Measurements from ENCODE around the gene KRTAP4-2.
"Not testable (repeated sequence)": the region's sequence is repeated elsewhere in the genome, so short reads cannot be mapped to it uniquely, and the experiment has no call there.

KRTAP4-2 gene
- total RNA-seq: 0 reads per million in 3 donors

- Histone ChIP-seq H3K4me1 (ENCODE audit: control insufficient read depth, insufficient read depth, low read length, poor library complexity, severe bottlenecking) (no peaks in the 10 kb centered on the region), H3K9me3 (ENCODE audit: control insufficient read depth, low read length) (no peaks in the 10 kb centered on the region), H3K4me3 (ENCODE audit: insufficient read depth, low read depth, low read length, poor library complexity, severe bottlenecking) (no peak within 1 kb of the TSS), H3K36me3 (ENCODE audit: control insufficient read depth, insufficient read depth, low read length) (no peaks in the 10 kb centered on the region), H3K27ac (ENCODE audit: insufficient read depth, low read length, poor library complexity, severe bottlenecking) (no peak within 1 kb of the TSS), H3K27me3 (replicated peaks; ENCODE audit: control insufficient read depth, insufficient read depth, low read length, poor library complexity, severe bottlenecking) (no peaks in the 10 kb centered on the region)
- no peak for DNase-seq
Measured at GRCh38 chr17:41177727-41178271, at the start of gene KRTAP4-2. TSS of gene KRTAP4-2 (minus strand) at chr17:41178221. CDS start at chr17:41178164, 57 bp downstream.

GRCh38 chr17:41226598-41227095 is 48.6 kb upstream of the KRTAP4-2 start, which contains the start of gene KRTAP9-2:
TSS of gene KRTAP9-2 (plus strand) at chr17:41226648. CDS start at chr17:41226655, 7 bp downstream.
- DNase-seq: not testable (repeated sequence)

DNA sequence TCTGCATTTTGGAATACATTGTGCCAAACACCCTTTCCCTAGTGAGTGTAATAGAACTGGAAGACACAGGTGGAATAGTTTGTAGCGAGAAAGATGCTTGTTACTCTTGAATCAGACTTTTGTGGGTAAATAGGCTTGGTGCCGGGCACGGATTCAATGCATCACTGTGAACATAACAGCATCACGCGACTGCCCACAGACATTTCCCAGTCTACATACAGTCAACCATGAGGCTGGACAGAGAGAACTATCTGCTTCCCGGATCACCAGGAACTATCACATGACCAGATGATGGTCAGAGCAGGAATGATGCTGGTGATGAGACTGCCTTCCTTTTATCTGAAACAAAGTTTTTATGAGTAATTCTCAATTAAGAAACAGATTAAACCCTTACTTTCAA is 48.0 kb upstream of the KRTAP4-2 start:
- Histone ChIP-seq H3K9me3 (ENCODE audit: control insufficient read depth, low read length) (no peaks in the 10 kb centered on the region), H3K36me3 (ENCODE audit: control insufficient read depth, insufficient read depth, low read length) (no peaks in the 10 kb centered on the region), H3K27me3 (replicated peaks; ENCODE audit: control insufficient read depth, insufficient read depth, low read length, poor library complexity, severe bottlenecking) (no peaks in the 10 kb centered on the region), H3K4me3 (ENCODE audit: insufficient read depth, low read depth, low read length, poor library complexity, severe bottlenecking) (no peak overlapping the region), H3K4me1 (ENCODE audit: control insufficient read depth, insufficient read depth, low read length, poor library complexity, severe bottlenecking) (no peaks in the 10 kb centered on the region), H3K27ac (ENCODE audit: insufficient read depth, low read length, poor library complexity, severe bottlenecking) (no peak overlapping the region)
- DNase-seq: no peak

More at GRCh38 chr17:41226598-41227095, 48.6 kb upstream of the KRTAP4-2 start, which contains the start of gene KRTAP9-2:
- not testable (repeated sequence) for H3K36me3 ChIP-seq (ENCODE audit: control insufficient read depth, insufficient read depth, low read length); H3K4me3 ChIP-seq (ENCODE audit: insufficient read depth, low read depth, low read length, poor library complexity, severe bottlenecking); H3K9me3 ChIP-seq (ENCODE audit: control insufficient read depth, low read length); H3K27ac ChIP-seq (ENCODE audit: insufficient read depth, low read length, poor library complexity, severe bottlenecking); H3K27me3 ChIP-seq (replicated peaks; ENCODE audit: control insufficient read depth, insufficient read depth, low read length, poor library complexity, severe bottlenecking); H3K4me1 ChIP-seq (ENCODE audit: control insufficient read depth, insufficient read depth, low read length, poor library complexity, severe bottlenecking)

- H3K9me3 ChIP-seq (ENCODE audit: control insufficient read depth, low read length): no peaks in the 10 kb centered on the region
- H3K27me3 ChIP-seq (replicated peaks; ENCODE audit: control insufficient read depth, insufficient read depth, low read length, poor library complexity, severe bottlenecking): no peaks in the 10 kb centered on the region
- no peak for DNase-seq
Measured at GRCh38 chr17:41223821-41224220, 45.8 kb upstream of the KRTAP4-2 start.

GRCh38 chr17:41215681-41216080 is 37.7 kb upstream of the KRTAP4-2 start:
- no peak overlapping the region for H3K4me3 ChIP-seq (ENCODE audit: insufficient read depth, low read depth, low read length, poor library complexity, severe bottlenecking)
- no peak for DNase-seq
- no peaks in the 10 kb centered on the region for H3K36me3 ChIP-seq (ENCODE audit: control insufficient read depth, insufficient read depth, low read length)
- H3K4me1 ChIP-seq (ENCODE audit: control insufficient read depth, insufficient read depth, low read length, poor library complexity, severe bottlenecking): no peaks in the 10 kb centered on the region
- H3K9me3 ChIP-seq (ENCODE audit: control insufficient read depth, low read length): no peaks in the 10 kb centered on the region
- H3K27me3 ChIP-seq (replicated peaks; ENCODE audit: control insufficient read depth, insufficient read depth, low read length, poor library complexity, severe bottlenecking): no peaks in the 10 kb centered on the region
- H3K27ac ChIP-seq (ENCODE audit: insufficient read depth, low read length, poor library complexity, severe bottlenecking): no peak overlapping the region

More at GRCh38 chr17:41223821-41224220, 45.8 kb upstream of the KRTAP4-2 start:
- Histone ChIP-seq H3K27ac (ENCODE audit: insufficient read depth, low read length, poor library complexity, severe bottlenecking) (no peak overlapping the region), H3K36me3 (ENCODE audit: control insufficient read depth, insufficient read depth, low read length) (no peaks in the 10 kb centered on the region), H3K4me3 (ENCODE audit: insufficient read depth, low read depth, low read length, poor library complexity, severe bottlenecking) (no peak overlapping the region), H3K4me1 (ENCODE audit: control insufficient read depth, insufficient read depth, low read length, poor library complexity, severe bottlenecking) (no peaks in the 10 kb centered on the region)

- Histone ChIP-seq H3K27me3 (replicated peaks; ENCODE audit: control insufficient read depth, insufficient read depth, low read length, poor library complexity, severe bottlenecking) (no peaks in the 10 kb centered on the region), H3K4me3 (ENCODE audit: insufficient read depth, low read depth, low read length, poor library complexity, severe bottlenecking) (no peak overlapping the region), H3K27ac (ENCODE audit: insufficient read depth, low read length, poor library complexity, severe bottlenecking) (no peak overlapping the region), H3K4me1 (ENCODE audit: control insufficient read depth, insufficient read depth, low read length, poor library complexity, severe bottlenecking) (no peaks in the 10 kb centered on the region), H3K36me3 (ENCODE audit: control insufficient read depth, insufficient read depth, low read length) (no peaks in the 10 kb centered on the region), H3K9me3 (ENCODE audit: control insufficient read depth, low read length) (no peaks in the 10 kb centered on the region)
- DNase-seq: no peak
Measured at GRCh38 chr17:41212524-41213169, 34.6 kb upstream of the KRTAP4-2 start.

DNA sequence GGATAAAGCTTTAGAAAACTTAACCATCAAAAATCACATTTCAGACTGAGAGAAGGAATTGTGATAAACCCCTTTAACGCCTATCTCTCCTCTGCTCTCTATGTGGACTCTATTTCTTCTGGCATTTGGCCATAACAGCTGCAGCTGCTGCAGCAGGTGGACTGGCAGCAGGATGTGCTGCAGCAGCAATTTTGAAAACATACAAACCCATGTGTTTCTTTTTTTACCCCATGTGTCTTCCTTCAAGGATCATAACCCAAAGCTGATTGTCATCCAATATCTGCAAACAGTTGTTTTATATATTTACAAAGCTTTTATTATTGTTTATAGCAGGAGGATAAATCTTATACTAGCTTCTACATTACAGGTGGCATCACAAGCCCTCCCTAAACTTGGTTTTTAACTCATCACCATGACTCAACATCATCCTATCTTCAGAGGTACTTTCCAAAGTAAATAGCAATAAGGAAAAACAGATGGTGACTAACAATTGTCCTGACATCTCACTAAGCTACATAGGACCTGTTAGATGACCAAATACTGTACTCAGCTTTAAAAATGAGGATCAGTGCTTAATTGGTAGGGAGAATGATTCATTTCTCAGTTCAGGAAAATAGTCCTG is 33.9 kb upstream of the KRTAP4-2 start:
- Histone ChIP-seq H3K4me1 (ENCODE audit: control insufficient read depth, insufficient read depth, low read length, poor library complexity, severe bottlenecking) (no peaks in the 10 kb centered on the region), H3K4me3 (ENCODE audit: insufficient read depth, low read depth, low read length, poor library complexity, severe bottlenecking) (no peak overlapping the region), H3K36me3 (ENCODE audit: control insufficient read depth, insufficient read depth, low read length) (no peaks in the 10 kb centered on the region), H3K27me3 (replicated peaks; ENCODE audit: control insufficient read depth, insufficient read depth, low read length, poor library complexity, severe bottlenecking) (no peaks in the 10 kb centered on the region), H3K9me3 (ENCODE audit: control insufficient read depth, low read length) (no peaks in the 10 kb centered on the region), H3K27ac (ENCODE audit: insufficient read depth, low read length, poor library complexity, severe bottlenecking) (no peak overlapping the region)
- no peak for DNase-seq

DNA sequence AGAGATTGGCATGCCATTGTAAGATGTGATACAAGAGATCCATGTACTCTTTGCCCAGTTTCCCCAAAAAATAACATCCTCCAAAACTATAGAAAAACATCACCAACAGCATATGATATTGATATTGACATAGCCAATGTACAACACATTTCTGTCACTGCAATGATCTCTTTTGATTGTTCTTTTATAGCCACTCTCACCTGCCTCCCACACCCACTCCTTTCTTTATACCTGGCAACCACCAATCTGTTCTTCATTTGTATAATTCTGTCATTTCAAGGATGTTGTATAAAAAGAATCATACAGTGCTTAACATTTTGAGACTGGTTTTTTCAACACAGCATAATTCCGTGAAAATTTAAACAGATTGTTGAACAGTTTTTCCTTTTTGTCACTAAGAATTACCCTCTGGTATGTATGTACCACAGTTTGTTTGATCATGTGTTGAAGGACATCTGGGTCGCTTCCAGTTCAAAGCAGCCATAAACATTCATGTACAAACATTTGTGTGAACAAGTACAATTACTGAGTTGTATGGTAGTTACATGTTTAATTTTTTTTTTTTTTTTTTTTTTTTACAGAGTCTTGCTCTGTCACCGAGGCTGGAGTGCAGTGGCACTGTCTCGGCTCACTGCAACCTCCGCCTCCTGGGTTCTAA is 21.5 kb upstream of the KRTAP4-2 start:
- Histone ChIP-seq H3K4me3 (ENCODE audit: insufficient read depth, low read depth, low read length, poor library complexity, severe bottlenecking) (no peak overlapping the region), H3K27me3 (replicated peaks; ENCODE audit: control insufficient read depth, insufficient read depth, low read length, poor library complexity, severe bottlenecking) (no peaks in the 10 kb centered on the region), H3K27ac (ENCODE audit: insufficient read depth, low read length, poor library complexity, severe bottlenecking) (no peak overlapping the region), H3K9me3 (ENCODE audit: control insufficient read depth, low read length) (no peaks in the 10 kb centered on the region), H3K4me1 (ENCODE audit: control insufficient read depth, insufficient read depth, low read length, poor library complexity, severe bottlenecking) (no peaks in the 10 kb centered on the region), H3K36me3 (ENCODE audit: control insufficient read depth, insufficient read depth, low read length) (no peaks in the 10 kb centered on the region)
- no peak for DNase-seq

GRCh38 chr17:41196068-41196467 is 18.0 kb upstream of the KRTAP4-2 start:
- Histone ChIP-seq H3K36me3 (ENCODE audit: control insufficient read depth, insufficient read depth, low read length) (no peaks in the 10 kb centered on the region), H3K27me3 (replicated peaks; ENCODE audit: control insufficient read depth, insufficient read depth, low read length, poor library complexity, severe bottlenecking) (no peaks in the 10 kb centered on the region), H3K4me1 (ENCODE audit: control insufficient read depth, insufficient read depth, low read length, poor library complexity, severe bottlenecking) (no peaks in the 10 kb centered on the region), H3K9me3 (ENCODE audit: control insufficient read depth, low read length) (no peaks in the 10 kb centered on the region), H3K27ac (ENCODE audit: insufficient read depth, low read length, poor library complexity, severe bottlenecking) (no peak overlapping the region), H3K4me3 (ENCODE audit: insufficient read depth, low read depth, low read length, poor library complexity, severe bottlenecking) (no peak overlapping the region)
- no peak for DNase-seq
